HG03196 (cell line): Measurements from ENCODE around the gene GAPDH.
"Not testable (repeated sequence)": the region's sequence is repeated elsewhere in the genome, so short reads cannot be mapped to it uniquely, and the experiment has no call there.

Source experiments
- ATAC-seq: cut with Tn5 transposase; IDR thresholded peaks from one replicate; pipeline ENCODE4 v1.9.1; 2021; ENCODE audit not compliant: unreplicated experiment

The GAPDH gene

GRCh38 chr12:6558014-6558760 is 23.9 kb downstream of the GAPDH start:
- ATAC-seq: not testable (repeated sequence)

GRCh38 chr12:6559500-6559899 is 25.2 kb downstream of the GAPDH start:
- ATAC-seq: no peak

- ATAC-seq: no peak
Measured at GRCh38 chr12:6560501-6561205, 26.3 kb downstream of the GAPDH start.

- no peak for ATAC-seq
Measured at GRCh38 chr12:6562881-6563280, 28.6 kb downstream of the GAPDH start.

GRCh38 chr12:6563448-6564050 is 29.2 kb downstream of the GAPDH start:
- ATAC-seq: no peak

- ATAC-seq: no peak
Measured at GRCh38 chr12:6567112-6567670, 32.9 kb downstream of the GAPDH start.

GRCh38 chr12:6569312-6569711 is 35.0 kb downstream of the GAPDH start:
- no peak for ATAC-seq

GRCh38 chr12:6569786-6570185 is 35.5 kb downstream of the GAPDH start:
- ATAC-seq: no peak

- no peak for ATAC-seq
Measured at GRCh38 chr12:6570264-6570887, 36.1 kb downstream of the GAPDH start.

- no peak for ATAC-seq
Measured at GRCh38 chr12:6573001-6573400, 38.7 kb downstream of the GAPDH start.

- no peak for ATAC-seq
Measured at GRCh38 chr12:6574576-6575295, 40.4 kb downstream of the GAPDH start.

GRCh38 chr12:6575648-6576047 is 41.3 kb downstream of the GAPDH start:
- ATAC-seq: no peak

- no peak for ATAC-seq
Measured at GRCh38 chr12:6582196-6582595, 47.9 kb downstream of the GAPDH start.

- ATAC-seq: no peak
Measured at GRCh38 chr12:6582959-6583358, 48.6 kb downstream of the GAPDH start.

- no peak for ATAC-seq
Measured at GRCh38 chr12:6584293-6584692, 50.0 kb downstream of the GAPDH start.

- not testable (repeated sequence) for ATAC-seq
Measured at GRCh38 chr12:6586569-6586968, 52.3 kb downstream of the GAPDH start.
